Nucleus accumbens (tissue), 56 donors: ENCODE data around the gene SHC4.
A peak's percentile ranks its signal among the peaks of the same experiment; 100 is the strongest.

Source experiments
- DNase-seq, 56 donors: peaks; one replicate each; lab custom pipeline; 2025; lab: John Stamatoyannopoulos, UW

The SHC4 gene

DNA sequence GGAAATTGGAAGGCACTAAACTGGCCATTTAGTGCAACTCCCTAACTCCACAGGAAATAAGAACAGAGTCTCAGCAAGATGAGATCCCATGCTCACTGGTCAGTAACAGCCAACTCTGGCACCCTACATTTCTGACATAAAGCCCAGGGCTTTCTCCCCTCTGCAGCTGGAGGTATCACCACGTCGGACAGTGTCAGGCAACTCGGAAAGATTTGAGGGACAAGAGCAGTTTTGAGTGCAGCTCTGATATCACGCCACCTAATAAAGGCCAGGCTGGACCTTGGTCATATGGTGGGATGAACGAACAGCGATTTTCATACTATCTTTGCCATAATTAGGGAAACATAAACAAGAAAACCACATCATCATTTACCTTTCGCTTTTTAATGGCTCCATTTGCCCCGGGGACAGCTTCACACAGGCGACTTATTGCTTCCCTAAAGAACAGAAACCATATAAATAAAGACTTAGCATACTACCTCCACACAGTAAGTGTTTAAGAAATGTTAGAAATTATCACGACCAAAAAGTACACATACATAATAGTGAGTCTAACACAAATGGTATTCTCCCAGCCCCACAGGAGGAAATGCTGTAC is 73.2 kb downstream of the SHC4 start:
- no peak for DNase-seq

DNA sequence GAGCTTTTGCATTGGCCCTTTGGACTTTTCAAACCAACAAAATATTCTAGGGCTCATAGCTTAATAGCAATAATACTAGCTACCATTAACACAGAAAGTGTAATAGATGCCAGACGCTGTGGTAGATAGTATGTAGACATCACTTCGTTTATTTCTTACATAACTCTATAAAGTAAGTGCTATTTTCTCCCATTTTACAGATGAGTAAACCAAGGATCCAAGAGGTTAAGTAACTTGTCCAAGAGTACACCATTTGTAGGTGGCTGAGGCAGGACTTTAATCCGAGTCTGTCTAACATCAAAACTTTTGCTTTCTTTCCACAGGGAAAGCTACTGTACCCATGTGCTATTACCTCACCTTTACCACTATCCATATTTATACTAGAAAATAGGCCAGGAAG is 73.8 kb downstream of the SHC4 start:
- DNase-seq, result no peak

DNA sequence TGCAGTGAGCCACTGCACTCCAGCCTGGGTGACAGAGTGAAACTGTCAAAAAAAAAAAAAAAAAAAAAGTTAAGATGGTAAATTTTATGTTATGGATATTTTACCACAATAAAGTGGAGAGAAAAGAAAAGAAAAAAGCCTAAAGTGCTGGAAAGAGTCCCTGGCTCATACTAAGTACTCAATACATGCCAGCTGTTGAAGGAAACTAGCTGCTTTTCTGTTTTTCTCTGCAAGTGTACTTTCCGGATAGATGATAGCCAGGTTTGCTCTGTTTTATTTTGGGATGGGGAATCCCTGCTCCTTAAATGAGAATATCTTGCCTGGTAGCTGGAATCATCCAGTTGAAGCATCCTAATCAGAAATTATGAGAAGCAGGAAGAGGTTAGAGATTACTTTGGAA is 74.9 kb downstream of the SHC4 start:
- no peak for DNase-seq

DNA sequence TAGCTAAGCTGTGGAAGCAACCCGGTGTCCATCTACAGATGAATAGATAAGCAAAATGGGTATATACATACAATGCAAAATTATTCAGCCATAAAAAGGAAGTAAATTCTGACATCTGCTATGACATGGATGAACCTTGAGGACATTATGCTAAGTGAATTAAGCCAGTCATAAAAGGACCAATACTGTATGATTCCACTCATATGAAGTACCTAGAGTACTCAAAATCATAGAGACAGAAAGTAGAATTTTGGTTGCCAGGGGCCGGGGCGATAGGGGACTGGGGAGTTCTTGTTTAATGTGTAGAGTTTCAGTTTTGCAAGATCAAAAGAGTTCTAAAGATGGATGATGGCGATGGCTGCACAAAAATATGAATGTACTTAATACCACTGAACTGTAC is 75.5 kb downstream of the SHC4 start:
- DNase-seq, result no peak

DNA sequence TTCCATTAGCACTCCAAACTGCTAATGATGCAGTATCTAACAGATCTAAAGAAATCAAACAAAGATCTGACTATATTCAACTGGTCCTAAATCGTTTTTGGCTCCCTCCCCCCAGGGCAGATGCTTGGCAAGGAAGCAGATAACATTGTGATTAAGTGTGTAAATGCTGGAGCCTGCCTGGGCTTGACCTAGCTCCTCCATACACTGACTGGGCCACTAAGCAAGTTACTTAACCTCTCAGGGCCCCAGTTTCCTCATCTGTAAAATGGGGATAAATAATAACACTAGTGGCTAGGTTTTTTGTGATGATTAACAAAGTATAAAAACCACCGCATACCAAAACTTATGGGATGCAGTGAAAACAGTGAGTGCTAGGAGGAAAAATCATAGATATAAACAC is 76.6 kb downstream of the SHC4 start:
- no peak for DNase-seq

DNA sequence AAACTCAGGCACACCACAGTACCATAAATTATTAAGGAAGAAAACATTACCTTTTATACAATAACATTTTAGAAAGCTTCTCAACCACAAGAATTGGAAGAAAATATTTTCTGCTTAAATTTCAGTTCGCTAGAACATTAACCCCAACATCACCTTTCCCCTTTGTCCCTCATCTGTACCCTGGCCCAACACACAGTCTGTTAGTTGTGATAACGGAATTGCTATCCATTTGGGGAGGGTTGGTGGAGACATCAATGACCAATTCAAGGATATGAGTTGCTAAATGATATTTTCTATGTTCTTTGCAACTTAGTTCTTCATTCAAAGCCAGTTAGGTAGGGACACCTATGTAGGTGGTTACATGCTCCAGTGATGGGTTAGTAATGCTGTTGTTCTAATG is 80.0 kb downstream of the SHC4 start:
- DNase-seq, result no peak

DNA sequence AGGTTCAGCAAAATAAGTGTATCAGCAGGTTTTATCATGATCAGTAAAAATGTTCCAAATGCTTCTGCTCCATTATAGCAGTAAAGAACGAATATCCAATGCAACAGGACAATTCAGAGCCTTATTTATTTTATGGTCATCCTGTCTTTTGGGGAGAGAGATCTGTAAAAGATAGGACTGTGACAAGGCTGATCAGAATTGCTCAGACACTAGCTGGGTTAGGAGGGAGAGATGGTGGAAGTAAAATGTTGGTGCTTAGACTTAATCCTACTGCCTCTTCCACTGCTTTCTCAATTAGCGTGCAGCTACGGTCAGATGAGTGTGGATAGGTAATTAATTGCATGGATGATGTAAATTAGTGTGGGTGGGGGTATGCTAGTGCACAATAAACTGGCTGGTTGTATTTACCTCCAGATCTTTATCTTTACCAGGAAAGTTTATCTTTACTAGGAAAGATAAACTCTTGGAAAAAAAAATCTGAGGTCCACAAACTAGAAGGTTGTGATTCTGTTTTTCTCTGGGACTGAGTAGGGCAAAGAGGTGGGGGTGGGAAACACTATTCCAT is 83.6 kb downstream of the SHC4 start:
- DNase-seq, result no peak

DNA sequence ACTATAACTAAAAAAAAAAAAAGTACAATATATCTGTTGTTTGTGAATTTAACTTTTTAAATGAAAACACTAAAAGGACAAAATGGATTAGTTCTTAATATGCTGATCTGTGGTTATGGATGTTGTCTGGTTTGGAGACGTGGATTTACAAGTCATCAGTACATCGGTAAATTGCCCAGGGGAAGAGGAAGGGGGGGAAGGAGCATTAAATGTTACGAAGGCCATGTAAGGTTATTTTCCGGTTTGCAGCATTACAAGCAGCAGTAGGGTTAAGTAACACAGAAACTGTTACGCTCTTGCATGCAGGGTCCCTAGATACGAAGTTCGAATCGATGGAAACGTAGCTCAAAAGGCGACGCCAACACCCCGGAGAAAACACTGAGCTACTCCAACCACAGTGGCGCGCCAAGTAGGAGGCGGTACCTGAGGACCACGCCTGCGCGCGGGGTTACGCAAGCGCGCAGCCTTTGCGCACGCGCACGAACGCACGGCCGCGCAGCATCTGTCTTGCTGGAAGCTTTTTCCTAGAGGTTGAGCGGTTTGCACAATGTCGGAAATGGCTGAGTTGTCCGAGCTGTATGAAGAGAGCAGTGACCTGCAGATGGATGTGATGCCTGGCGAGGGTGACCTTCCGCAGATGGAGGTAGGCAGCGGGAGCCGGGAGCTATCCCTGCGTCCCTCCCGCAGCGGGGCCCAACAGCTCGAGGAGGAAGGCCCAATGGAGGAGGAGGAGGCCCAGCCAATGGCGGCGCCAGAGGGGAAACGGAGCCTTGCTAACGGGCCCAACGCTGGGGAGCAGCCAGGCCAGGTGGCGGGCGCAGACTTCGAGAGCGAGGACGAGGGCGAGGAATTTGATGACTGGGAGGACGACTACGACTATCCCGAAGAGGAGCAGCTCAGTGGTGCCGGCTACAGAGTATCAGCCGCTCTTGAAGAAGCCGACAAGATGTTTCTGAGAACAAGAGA is 85.8 kb downstream of the SHC4 start, which contains the start of gene EID1:
Gene EID1 (plus strand): TSS at position 505 of the 966 bp plus-strand sequence. CDS start 43 bp downstream, at position 548.
- DNase-seq, result peak; percentile 54 to 96 (median 90)

DNA sequence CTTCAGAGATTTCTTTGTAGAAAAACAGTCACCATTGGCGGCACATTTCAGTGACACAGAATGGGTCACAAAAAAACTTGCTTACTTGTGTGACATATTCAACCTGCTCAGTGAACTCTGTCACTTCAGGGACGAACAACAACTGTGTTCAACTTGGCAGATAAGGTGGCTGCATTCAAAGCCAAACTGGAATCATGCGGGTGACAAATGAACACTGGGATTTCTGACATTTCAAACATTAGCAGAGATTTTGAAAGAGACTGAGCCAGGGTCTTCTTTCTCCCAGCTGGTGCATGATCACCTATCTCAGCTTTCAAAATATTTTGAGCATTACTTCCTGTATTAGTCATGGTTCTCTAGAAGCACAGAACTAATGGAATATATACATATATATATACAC is 87.7 kb downstream of the SHC4 start:
- no peak for DNase-seq

DNA sequence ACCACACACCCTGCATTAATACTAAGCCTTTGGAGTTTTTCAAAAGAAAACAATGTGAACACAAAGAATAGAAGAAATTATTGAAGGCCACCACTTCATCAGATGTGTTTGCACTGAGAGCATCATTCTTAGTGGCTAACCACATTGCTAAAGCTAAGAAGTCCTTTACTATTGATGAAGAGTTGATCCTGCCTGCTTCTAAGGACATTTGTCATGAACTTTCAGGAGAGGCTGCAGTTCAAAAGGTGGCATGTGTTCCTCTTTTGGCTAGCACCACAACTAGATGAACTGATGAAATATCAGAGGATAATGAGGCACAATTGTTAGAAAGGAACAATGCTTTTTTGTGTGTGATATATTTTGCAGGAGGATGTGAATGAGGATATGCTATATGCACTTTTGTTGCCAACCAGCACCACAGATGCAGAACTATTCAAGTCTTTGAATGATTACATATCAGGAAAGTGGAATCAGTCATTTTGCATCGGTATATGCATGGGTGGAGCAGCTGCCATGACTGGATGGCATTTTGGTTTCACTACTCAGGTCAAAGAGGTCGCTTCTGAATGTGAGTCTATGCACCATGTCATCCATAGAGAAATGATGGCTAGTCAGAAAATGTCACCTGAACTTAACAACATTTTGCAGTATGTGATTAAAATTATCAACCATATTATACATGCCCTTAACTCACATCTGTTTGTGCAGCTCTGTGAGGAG is 88.3 kb downstream of the SHC4 start:
- no peak for DNase-seq

DNA sequence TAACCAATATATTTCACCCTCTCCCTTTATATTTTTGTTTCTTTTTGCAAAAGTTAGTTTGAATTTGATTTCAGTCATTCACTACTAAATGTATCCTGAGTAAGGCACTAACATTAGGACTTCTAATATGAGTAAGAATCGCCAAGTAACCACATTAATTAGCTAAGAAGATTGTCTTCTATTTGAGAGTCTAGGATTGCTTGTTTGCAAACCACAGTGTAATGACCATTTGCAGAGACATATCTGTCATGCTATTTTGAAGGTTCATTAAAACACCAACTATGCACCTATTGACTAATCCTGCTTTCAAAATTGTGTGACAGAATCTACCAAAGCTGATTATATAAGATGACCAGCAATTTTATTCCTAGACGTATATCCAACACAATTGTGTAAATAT is 91.1 kb downstream of the SHC4 start:
- no peak for DNase-seq

DNA sequence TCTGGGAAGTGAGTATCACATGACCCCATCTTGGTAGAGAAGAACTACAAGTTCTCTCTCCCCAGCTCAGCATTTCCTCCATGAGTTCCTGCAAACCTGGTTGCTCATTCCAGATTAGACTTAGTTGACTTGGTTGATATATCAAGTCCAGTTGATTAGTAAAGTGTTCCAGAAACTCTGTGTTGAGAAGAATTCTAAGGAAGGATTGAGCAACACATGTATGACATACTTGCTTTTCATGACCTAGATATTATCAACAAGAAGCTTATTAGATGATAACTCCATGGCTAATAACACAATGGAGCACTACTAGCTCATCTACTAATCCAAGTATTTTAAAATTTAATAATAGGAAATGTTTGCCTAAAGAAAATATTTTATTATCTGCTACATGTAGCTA is 92.2 kb downstream of the SHC4 start:
- DNase-seq, result no peak

DNA sequence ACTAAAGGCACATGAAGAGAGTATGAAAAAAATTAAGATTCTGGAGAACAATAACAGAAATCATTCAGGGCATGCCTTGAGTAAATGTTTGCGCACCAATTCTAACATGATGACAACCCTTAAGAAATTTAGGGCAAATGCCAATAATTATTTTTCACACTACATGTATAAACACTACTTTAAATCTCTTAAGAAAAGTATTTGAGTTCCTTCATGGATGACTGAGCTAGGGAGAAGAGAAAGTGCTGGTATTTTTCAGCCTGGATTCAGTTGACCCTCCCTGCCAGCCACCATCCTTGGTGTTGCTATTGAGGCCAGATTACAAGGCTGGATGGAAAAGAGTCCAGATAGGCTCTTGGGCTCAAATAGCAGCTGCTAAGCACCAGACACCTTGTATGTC is 93.8 kb downstream of the SHC4 start:
- no peak for DNase-seq

DNA sequence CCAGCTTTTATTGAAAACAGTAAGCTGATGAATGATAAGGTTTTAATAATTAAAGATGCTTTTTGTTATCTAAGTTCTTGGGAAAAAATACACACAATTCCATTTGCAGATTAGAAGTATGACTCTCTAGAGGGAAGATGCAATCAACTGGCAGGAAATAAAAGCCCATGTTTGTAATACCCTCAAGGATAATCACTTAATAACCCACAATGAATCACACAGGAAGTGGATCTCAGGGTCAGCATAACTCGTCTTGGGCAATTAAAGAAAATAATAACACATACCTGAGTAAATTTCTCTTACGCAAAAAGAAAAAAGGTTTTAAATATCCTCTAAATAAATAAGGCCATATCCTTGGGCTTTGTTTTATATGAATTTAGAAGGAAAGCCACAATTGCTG is 95.2 kb downstream of the SHC4 start:
- no peak for DNase-seq

DNA sequence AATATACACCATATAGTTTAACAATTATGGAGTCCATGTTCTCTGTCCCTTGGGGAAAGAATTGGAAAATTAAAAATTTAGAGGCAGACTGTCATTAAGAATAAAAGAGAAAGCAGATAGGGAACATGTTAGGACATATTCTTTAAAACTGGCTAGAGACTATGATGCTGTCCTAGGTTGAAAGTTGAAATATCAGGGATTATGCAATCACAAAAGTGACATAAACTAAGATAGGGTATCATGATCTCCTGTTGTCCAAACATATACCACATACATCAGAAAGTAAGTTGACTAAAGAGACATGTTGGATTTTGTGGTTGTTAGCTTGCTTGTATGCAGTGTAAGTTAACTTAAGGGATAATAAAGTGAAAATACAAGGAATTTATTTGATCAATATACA is 95.7 kb downstream of the SHC4 start:
- no peak for DNase-seq

DNA sequence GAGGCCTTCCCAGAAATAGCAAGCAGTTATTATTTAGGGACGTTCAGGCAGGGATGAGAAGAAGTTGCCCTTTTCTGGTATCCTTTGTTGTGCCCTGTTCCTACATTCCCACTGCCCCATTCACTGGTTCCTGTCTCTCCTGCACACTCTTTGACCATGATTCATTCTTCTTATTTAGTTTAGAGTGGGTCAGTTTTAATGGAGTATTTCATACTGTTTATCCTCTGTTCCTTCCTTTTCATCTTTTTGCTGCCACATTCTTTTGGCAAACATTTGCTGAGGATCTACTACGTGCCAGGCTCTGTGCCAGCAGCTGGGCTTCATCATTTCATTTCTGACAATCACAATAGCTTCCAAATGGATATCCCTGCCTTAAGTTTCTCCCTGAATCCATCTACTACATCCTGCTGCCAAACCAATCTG is 97.6 kb downstream of the SHC4 start:
- no peak for DNase-seq

DNA sequence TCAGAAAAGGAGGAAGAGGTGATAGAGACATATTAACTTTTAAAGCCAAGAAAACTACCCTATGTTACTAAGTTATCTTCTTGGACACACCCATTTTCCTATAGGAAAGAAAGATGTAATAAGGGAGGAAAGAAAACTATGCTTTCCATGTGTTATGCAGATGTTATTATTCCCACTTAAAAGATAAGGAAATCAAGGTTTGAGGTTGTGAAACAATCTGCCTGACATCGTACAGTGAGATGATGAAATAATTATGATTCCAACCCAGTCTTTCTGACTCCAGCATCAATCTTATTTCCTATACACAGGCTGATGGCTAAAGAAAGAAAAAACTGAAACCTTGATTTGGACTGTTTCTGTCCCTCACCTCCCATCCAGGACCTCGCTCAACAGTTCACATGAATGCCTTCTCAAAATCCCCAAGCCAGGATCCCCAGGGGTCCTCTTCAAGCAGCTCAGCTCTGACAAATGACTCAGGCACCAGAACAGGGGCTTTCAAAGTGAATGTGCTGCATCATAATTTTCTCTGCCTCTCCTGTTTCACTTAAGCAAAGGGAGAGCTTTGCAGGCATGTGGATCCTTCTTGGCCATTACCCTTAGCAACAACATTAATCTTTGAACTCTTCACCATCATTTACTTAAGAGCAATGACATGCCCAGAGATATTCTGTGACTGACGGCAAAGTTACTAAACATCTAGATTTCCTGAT is 98.2 kb downstream of the SHC4 start:
- no peak for DNase-seq

DNA sequence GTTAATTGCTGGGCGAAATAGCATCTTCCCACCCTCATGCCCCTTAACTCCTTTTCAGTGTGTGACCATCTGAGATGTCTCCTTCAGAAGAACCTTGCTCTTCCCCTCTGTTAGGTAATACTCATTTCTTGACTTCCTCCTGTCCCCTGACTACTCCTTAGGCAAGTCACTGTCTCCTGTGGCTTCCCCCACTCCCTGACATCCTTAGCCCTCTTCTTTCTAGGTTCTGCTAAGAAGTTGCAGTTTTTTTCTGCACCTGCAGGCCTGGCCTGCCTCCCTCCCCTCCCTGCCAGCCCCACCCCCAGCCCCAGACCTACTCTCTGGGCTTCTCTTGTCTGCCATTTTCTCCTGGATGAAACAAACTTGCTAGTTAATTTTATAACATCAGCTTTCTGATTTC is 101.0 kb downstream of the SHC4 start:
- no peak for DNase-seq

DNA sequence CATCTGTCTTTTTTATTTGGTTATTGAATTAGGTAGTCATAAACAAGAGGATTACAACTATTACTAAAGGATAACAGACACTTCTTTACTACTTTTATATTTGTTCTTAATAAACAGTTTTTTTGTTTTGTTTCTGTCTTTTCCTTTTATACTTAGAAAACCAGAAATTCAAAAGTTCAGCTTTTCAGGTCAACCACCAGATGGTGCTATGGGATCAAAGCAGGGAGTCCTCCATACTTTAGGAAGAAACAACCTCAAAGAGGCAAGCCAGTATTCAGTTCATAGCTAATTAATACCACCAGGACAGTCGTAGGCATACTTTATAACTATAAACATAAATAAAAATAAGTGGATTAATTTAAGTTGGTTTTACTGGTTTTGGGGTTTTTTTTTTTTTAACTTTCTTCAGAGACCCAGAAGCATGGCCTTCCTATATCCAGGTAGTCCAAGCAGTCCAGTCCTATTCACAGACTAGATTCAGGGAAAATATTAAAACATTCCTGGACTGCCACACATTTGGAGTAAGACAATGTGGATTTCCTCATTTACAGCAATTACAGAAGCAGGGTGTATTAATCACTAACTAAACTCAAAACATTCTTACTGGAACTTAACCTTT is 101.8 kb downstream of the SHC4 start:
- peak in 6 of 56 donors; percentile 7 to 31 (median 24) for DNase-seq

DNA sequence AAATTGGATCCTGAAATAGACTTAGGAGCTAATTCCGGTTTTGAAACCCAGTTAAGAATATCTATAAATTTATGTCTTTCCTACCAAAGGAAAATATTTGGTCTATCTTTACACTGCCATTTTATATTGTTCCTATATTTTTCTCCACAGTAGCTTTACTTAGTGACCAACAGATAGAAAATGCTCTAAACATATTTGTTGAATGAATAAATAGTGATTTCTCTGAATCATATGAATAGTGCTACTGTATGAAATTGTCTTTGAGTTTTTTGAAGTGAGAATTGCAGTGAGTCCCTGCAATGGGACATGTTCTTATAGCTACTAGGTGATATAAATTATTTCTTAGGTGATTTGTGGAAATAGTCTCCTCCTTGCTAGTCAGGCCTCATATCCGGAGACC is 104.3 kb downstream of the SHC4 start:
- no peak for DNase-seq
